SK-N-MC (cell line): ENCODE results near the gene LIPC.

Source experiments
- EZH2 ChIP-seq: fragments of 200-600 bp; sonication (generic); IDR thresholded peaks from one replicate; pipeline ENCODE4 v1.6.1; 2017; ENCODE audit warnings: antibody characterized with exemption
- FOXP2 ChIP-seq: optimal IDR thresholded peaks from 2 replicates; pipeline ENCODE3; 2011; ENCODE audit warnings: mild to moderate bottlenecking, moderate library complexity; ENCODE audit not compliant: insufficient read depth; ENCODE audit errors: extremely low read length, control extremely low read depth
- POLR2AphosphoS5 ChIP-seq: IDR thresholded peaks from 2 replicates; pipeline ENCODE4 v1.6.1; 2012; ENCODE audit warnings: mild to moderate bottlenecking, low read depth, low read length, borderline replicate concordance

- no peak for TF ChIP-seq EZH2
- TF ChIP-seq POLR2AphosphoS5 = no peak
- no peak for TF ChIP-seq FOXP2
Observed at GRCh38 chr15:58423831-58424608, 7.8 kb upstream of the LIPC start.
